ENCODE results near the gene UBE2E2. TPM values are rescaled to one million over a fixed set of nuclear protein-coding genes. Genes with fewer than 3 reads are reported as not detected.
A peak's percentile ranks its signal among the peaks of the same experiment; 100 is the strongest.

UBE2E2 gene
- total RNA-seq, 3 donors from 2014 or later = 31.5 to 96.2 (median 59.7) TPM

DNA sequence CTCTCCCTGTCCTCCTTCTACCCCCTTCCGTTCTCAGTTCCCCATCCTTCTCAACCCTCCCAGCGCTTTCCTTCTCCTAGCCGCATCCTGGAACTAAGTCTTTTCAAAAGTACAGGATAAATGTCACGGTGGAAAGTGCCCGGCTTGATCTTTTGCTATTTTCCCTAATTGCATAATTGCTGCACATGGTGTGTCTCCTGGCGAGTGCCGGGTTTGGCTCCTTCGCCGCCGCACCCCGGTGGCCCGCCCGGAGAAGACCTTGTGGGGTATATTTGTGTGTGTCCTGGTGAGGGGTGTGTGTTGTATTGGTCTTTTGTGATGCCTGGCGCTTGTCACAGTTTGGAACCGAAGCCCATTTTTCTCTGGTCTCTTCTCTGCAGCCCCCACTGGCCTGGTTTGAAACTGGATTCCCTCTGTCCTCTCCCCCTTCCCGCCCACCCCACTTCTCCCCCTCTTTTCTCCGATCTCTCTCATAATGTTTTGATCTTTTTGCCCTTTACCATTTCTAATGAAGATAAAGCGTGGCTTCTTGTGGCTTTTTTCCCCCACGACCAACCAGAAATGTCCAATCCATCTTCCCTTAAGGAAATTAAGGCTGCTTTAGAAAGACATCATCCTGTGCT is 692 bp downstream of the UBE2E2 start:
- no peak for TF ChIP-seq POLR2A (IDR thresholded peaks at IDR 0.05)
- Histone ChIP-seq H3K4me3 (peak overlapping the region; percentile 71 to 94 (median 85)), H3K27ac (peak overlapping the region in 1 of 2 donors; percentile 85), H3K27me3 (no peaks in the 10 kb centered on the region), H3K36me3 (no peaks in the 10 kb centered on the region), H3K4me1 (no peaks in the 10 kb centered on the region), H3K9me3 (no peaks in the 10 kb centered on the region)
- intact Hi-C loops (cut with DNase I; ENCODE audit: low total_unique reads) = no loop called here
- DNase-seq (ENCODE audit: low spot score in 2 of 2) = peak in 1 of 2 donors; percentile 18

DNA sequence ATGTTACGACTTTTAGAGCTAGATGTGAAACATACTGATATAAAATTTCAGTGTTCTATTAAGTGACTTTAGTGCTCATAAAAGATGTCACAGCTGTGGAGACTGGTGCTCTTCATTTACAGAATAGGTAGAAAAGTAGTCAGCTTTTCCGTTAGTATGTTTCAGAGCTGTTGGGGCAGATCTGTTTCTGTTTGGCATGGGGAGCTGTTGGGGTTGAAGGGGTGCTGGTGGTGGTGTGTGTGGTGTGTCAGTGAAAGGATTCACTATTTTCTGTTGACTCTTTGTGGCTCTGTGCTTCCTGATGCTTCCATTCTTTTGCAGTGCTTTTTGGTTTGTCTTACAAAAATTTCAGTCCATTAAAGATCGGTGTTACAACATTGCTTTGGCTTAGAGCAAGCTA is 3.2 kb downstream of the UBE2E2 start:
- TF ChIP-seq POLR2AphosphoS5 (IDR thresholded peaks at IDR 0.05) (no peak), POLR2A (IDR thresholded peaks at IDR 0.05) (no peak)
- TF ChIP-seq, protein P1, sequence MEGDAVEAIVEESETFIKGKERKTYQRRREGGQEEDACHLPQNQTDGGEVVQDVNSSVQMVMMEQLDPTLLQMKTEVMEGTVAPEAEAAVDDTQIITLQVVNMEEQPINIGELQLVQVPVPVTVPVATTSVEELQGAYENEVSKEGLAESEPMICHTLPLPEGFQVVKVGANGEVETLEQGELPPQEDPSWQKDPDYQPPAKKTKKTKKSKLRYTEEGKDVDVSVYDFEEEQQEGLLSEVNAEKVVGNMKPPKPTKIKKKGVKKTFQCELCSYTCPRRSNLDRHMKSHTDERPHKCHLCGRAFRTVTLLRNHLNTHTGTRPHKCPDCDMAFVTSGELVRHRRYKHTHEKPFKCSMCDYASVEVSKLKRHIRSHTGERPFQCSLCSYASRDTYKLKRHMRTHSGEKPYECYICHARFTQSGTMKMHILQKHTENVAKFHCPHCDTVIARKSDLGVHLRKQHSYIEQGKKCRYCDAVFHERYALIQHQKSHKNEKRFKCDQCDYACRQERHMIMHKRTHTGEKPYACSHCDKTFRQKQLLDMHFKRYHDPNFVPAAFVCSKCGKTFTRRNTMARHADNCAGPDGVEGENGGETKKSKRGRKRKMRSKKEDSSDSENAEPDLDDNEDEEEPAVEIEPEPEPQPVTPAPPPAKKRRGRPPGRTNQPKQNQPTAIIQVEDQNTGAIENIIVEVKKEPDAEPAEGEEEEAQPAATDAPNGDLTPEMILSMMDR (IDR thresholded peaks at IDR 0.05) = no peak
- intact Hi-C loops (cut with DNase I; ENCODE audit: low total_unique reads) = no loop called here

DNA sequence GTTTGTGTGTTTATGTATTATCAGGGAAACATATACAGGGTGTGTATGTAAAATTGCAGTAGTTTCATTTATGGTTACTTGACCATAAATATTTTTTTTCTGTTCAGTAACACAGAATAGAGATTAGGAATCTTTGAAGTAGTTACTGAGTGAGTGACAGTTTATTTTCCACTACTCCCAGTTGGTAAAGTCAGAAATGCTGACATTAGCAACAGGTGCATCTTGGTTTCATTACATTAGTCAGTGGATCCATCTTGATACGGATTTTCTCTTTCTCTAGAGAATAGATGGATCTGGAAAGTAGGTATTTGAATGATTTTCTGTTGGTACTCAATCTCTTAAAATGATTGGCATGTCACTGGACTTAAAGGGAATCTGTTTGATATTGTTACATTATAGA is 6.0 kb downstream of the UBE2E2 start:
- H3K27ac ChIP-seq = no peak overlapping the region
- no peaks in the 10 kb centered on the region for H3K4me1 ChIP-seq
- intact Hi-C loops (cut with DNase I; ENCODE audit: low total_unique reads) = no loop called here
- no peaks in the 10 kb centered on the region for H3K27me3 ChIP-seq
- H3K36me3 ChIP-seq = no peaks in the 10 kb centered on the region
- no peak for TF ChIP-seq POLR2A (IDR thresholded peaks at IDR 0.05)
- no peak for TF ChIP-seq POLR2AphosphoS5 (IDR thresholded peaks at IDR 0.05)
- TF ChIP-seq, protein P1 (IDR thresholded peaks at IDR 0.05) = no peak
- no peak for DNase-seq (ENCODE audit: low spot score in 2 of 2)
- H3K4me3 ChIP-seq = no peak overlapping the region
- H3K9me3 ChIP-seq = no peaks in the 10 kb centered on the region

More for the DNA sequence above, 3.2 kb downstream of the UBE2E2 start:
- no peak overlapping the region for H3K4me3 ChIP-seq
- H3K4me1 ChIP-seq = no peaks in the 10 kb centered on the region
- H3K27ac ChIP-seq = no peak overlapping the region
- no peak for DNase-seq (ENCODE audit: low spot score in 2 of 2)
- H3K27me3 ChIP-seq = no peaks in the 10 kb centered on the region
- no peaks in the 10 kb centered on the region for H3K9me3 ChIP-seq
- no peaks in the 10 kb centered on the region for H3K36me3 ChIP-seq

DNA sequence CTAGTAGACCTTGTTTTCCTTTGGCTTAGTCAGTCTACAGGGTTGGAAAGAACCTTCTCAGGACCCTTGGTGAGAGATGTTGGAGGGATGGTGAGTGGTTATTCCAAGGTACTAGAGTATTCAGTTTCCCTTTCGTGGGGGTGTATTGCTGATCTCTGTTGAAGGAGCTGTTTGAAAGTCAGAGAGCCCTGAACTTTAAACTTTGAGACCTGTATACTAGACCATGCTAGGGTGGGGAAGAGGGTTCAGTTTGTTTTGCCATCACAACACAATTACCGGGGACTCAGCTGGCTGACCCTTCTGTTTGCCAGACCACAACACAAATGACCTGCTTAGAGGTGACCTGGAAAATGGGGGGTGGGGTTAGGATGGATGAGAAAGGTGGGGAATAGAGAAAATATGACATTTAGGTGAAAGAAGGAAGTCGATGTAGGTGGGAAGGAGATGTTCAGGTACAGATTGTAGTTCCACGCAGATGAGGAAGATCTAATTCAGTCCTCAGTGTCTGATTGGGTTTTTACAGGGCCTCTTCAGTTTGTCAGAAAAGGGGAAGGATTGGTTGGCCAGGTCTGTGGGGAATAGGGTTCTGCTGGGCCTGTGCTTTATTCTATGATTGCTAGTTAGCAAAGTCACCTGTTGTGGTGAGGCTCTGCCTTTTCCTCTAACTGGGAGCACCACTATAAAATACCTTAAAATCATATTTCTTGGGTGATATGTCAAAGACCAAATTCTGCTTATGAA is 6.8 kb downstream of the UBE2E2 start:
- Histone ChIP-seq H3K4me1 (no peaks in the 10 kb centered on the region), H3K27ac (no peak overlapping the region), H3K9me3 (no peaks in the 10 kb centered on the region), H3K36me3 (no peaks in the 10 kb centered on the region), H3K4me3 (no peak overlapping the region), H3K27me3 (no peaks in the 10 kb centered on the region)
- intact Hi-C loops (cut with DNase I; ENCODE audit: low total_unique reads) = no loop called here
- DNase-seq (ENCODE audit: low spot score in 2 of 2) = no peak
- TF ChIP-seq, protein P1 (IDR thresholded peaks at IDR 0.05) = no peak
- TF ChIP-seq POLR2A (IDR thresholded peaks at IDR 0.05) (no peak), POLR2AphosphoS5 (IDR thresholded peaks at IDR 0.05) (no peak)

DNA sequence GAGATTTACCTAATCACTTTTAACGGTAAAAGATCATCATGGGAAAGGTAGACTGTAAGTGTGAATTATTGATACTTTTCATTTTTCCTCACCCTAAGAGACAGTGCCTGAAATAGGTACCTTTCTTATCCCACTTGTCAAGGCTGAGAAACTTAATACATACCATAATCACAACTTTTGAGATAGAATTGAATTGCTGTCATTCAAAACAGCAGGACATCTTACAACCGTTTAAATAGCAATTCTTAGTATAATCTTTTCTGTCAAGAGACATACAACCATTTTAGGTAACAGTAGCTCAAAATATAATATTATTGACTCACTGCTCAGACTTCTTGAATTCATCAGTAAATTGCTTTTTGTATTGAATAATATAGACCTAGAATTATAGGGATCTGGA is 10.7 kb downstream of the UBE2E2 start:
- Histone ChIP-seq H3K27me3 (no peaks in the 10 kb centered on the region), H3K9me3 (no peaks in the 10 kb centered on the region), H3K4me3 (no peak overlapping the region), H3K36me3 (no peaks in the 10 kb centered on the region), H3K27ac (no peak overlapping the region), H3K4me1 (no peaks in the 10 kb centered on the region)
- TF ChIP-seq, protein P1 (IDR thresholded peaks at IDR 0.05) = no peak
- TF ChIP-seq POLR2AphosphoS5 (IDR thresholded peaks at IDR 0.05) (no peak), POLR2A (IDR thresholded peaks at IDR 0.05) (no peak)
- no peak for DNase-seq (ENCODE audit: low spot score in 2 of 2)
- intact Hi-C loops (cut with DNase I; ENCODE audit: low total_unique reads) = no loop called here
